Measurements from ENCODE around the gene ZFAND2A.

ZFAND2A gene

GRCh38 chr7:1104516-1105179 is 55.3 kb downstream of the ZFAND2A start:
- no peak for DNase-seq

GRCh38 chr7:1103789-1104515 is 56.0 kb downstream of the ZFAND2A start:
- no peak for DNase-seq

GRCh38 chr7:1103009-1103788 is 56.8 kb downstream of the ZFAND2A start:
- no peak for DNase-seq

Measured in DMS53 (cell line).